Mesothelial cell of epicardium (in vitro differentiated cells): ENCODE data around the gene EFCAB13. TPM values are rescaled to one million over a fixed set of nuclear protein-coding genes. Genes with fewer than 3 reads are reported as not detected.
"Not testable (repeated sequence)": the region's sequence is repeated elsewhere in the genome, so short reads cannot be mapped to it uniquely, and the experiment has no call there.

Experiments used
- DNase-seq, 2 experiments: peaks; one replicate each; pipeline ENCODE4 v3.0.0; 2021; ENCODE audit warnings: low spot score in 2 of 2; ENCODE audit not compliant: unreplicated experiment in 2 of 2
- H3K27ac Mint-ChIP-seq: 2 replicates; pipeline ENCODE4 v1.8.0; 2021; ENCODE audit warnings: mixed read lengths
- H3K27me3 Mint-ChIP-seq: 2 replicates; pipeline ENCODE4 v1.8.0; 2021; ENCODE audit warnings: low read depth, mixed read lengths
- H3K36me3 Mint-ChIP-seq: 2 replicates; pipeline ENCODE4 v1.8.0; 2021; ENCODE audit warnings: mixed read lengths
- H3K4me1 Mint-ChIP-seq: 2 replicates; pipeline ENCODE4 v1.8.0; 2021; ENCODE audit warnings: mixed read lengths
- H3K4me3 Mint-ChIP-seq: 2 replicates; pipeline ENCODE4 v1.8.0; 2021; ENCODE audit warnings: mild to moderate bottlenecking, moderate library complexity, mixed read lengths
- H3K9me3 Mint-ChIP-seq: 2 replicates; pipeline ENCODE4 v1.8.0; 2021; ENCODE audit warnings: mixed read lengths
- total RNA-seq: library from RNA; stranded (reverse); gene quantifications from 3 replicates; pipeline ENCODE4 v1.2.1, GENCODE V29; 2021
- TF ChIP-seq, protein P1 (sequence below): fragments of 200-600 bp; sonication (generic); IDR thresholded peaks from one replicate; pipeline ENCODE4 v1.5.0; 2021; ENCODE audit warnings: antibody characterized with exemption; ENCODE audit not compliant: unreplicated experiment

EFCAB13 gene
- total RNA-seq, 1 donor from 2014 or later = 4.8 TPM

DNA sequence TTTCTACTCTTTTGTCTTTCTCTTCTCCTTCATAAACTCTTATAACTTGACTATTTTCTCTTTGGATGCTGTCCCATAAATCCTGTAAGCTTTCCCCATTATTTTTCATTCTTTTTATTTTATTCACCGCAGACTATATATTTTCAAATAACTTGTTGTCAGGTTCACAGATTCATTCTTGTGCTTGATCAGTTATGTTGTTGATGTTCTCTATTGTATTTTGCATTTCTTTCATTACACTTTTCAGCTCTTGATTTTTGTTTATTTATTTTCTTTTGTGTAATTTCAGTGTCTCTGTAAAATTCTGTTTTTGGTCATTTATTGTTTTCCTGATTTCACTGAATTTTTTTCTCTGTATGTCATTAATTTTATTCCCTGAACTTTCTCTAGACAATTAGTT, 49.2 kb downstream of the EFCAB13 start:
- TF ChIP-seq, protein P1, sequence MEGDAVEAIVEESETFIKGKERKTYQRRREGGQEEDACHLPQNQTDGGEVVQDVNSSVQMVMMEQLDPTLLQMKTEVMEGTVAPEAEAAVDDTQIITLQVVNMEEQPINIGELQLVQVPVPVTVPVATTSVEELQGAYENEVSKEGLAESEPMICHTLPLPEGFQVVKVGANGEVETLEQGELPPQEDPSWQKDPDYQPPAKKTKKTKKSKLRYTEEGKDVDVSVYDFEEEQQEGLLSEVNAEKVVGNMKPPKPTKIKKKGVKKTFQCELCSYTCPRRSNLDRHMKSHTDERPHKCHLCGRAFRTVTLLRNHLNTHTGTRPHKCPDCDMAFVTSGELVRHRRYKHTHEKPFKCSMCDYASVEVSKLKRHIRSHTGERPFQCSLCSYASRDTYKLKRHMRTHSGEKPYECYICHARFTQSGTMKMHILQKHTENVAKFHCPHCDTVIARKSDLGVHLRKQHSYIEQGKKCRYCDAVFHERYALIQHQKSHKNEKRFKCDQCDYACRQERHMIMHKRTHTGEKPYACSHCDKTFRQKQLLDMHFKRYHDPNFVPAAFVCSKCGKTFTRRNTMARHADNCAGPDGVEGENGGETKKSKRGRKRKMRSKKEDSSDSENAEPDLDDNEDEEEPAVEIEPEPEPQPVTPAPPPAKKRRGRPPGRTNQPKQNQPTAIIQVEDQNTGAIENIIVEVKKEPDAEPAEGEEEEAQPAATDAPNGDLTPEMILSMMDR = no peak
- DNase-seq = no peak
- Mint-ChIP-seq H3K4me1 (peaks cover 8% of the 10 kb centered on the region), H3K27ac (no peak overlapping the region), H3K36me3 (peaks cover 12% of the 10 kb centered on the region), H3K4me3 (no peak overlapping the region), H3K27me3 (no peaks in the 10 kb centered on the region), H3K9me3 (peaks cover 21% of the 10 kb centered on the region)

DNA sequence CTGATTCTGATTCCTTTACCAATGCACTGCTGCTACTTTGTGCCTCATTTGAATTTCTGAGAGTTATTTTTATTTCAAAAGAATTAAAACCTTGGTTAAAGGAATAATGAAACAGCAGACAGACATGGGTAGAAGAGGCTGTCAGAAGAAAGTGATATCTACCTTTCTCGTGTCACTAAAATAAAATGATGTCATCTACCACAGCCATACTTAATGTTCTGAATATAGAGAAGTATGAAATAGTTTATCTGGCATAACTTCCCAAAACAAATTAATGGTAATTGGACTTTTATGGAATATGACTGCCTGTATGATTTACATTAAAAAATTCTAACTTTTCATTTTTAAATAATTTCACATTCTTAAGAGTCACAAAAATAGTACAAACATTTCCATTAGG, 52.5 kb downstream of the EFCAB13 start:
- TF ChIP-seq, protein P1 = no peak

DNA sequence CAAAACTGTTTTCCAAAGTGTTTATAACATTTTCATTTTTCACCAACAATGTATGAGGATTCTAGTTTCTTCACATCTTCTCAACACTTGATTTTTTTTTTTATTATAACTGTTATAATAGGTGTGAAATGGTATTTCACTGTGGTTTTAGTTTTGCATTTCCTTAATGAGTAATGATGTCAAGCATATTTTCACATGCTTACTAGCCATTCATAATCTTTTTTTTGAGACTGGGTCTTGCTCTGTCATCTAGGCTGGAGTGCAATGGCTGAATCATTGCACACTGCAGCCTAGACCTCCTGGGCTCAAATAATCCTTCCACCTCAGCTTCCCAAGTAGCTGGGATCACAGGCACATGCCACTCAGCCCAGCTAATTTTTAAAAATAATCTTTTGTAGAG, 65.1 kb downstream of the EFCAB13 start:
- H3K4me3 Mint-ChIP-seq = no peak overlapping the region
- H3K27ac Mint-ChIP-seq = no peak overlapping the region
- peaks cover 20% of the 10 kb centered on the region for H3K9me3 Mint-ChIP-seq
- no peaks in the 10 kb centered on the region for H3K27me3 Mint-ChIP-seq
- no peak for DNase-seq
- no peaks in the 10 kb centered on the region for H3K4me1 Mint-ChIP-seq
- TF ChIP-seq, protein P1 = no peak
- peaks cover 22% of the 10 kb centered on the region for H3K36me3 Mint-ChIP-seq

More for the DNA sequence above, 52.5 kb downstream of the EFCAB13 start:
- H3K4me3 Mint-ChIP-seq = no peak overlapping the region
- no peak overlapping the region for H3K27ac Mint-ChIP-seq
- H3K27me3 Mint-ChIP-seq = no peaks in the 10 kb centered on the region
- peaks cover 21% of the 10 kb centered on the region for H3K9me3 Mint-ChIP-seq
- peaks cover 1% of the 10 kb centered on the region for H3K4me1 Mint-ChIP-seq
- DNase-seq = no peak
- peaks cover 15% of the 10 kb centered on the region for H3K36me3 Mint-ChIP-seq

DNA sequence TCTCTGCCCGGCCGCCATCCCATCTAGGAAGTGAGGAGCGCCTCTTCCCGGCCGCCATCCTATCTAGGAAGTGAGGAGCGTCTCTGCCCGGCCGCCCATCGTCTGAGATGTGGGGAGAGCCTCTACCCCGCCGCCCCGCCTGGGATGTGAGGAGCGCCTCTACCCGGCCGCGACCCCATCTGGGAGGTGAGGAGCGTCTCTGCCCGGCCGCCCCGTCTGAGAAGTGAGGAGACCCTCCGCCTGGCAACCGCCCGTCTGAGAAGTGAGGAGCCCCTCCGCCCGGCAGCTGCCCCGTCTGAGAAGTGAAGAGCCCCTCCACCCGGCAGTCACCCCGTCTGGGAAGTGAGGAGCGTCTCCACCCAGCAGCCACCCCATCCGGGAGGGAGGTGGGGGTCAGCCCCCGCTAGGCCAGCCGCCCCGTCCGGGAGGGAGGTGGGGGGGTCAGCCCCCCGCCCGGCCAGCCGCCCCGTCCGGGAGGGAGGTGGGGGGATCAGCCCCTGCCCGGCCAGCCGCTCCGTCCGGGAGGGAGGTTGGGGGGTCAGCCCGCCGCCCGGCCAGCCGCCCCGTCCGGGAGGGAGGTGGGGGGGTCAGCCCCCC, 73.9 kb downstream of the EFCAB13 start:
- H3K4me1 Mint-ChIP-seq, DNase-seq, H3K9me3 Mint-ChIP-seq, H3K27ac Mint-ChIP-seq, H3K4me3 Mint-ChIP-seq, H3K36me3 Mint-ChIP-seq, H3K27me3 Mint-ChIP-seq: not testable (repeated sequence)

DNA sequence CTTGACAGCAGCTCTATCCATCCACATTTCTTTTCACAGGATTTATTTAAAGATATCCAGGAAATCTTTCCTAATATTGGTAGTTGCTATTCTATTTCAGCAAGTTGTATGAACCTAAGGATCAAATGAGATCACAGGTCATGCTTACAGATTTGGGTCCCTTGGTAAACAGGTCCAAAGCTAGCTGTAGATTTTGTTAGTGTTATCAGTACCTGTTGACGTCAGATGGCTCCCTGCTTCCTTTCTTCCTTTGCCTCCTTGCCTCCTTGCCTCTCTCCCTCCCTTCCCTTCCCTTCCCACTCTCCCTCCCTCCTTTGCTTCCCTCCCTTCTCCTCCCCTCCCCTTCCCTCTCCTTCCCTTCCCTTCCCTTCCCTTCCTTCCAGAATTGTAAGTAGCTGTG, 76.6 kb downstream of the EFCAB13 start:
- TF ChIP-seq, protein P1 = no peak
- Mint-ChIP-seq H3K4me3 (no peak overlapping the region), H3K9me3 (peaks cover 5% of the 10 kb centered on the region), H3K4me1 (peaks cover 6% of the 10 kb centered on the region), H3K27me3 (no peaks in the 10 kb centered on the region), H3K36me3 (peaks cover 4% of the 10 kb centered on the region), H3K27ac (no peak overlapping the region)
- DNase-seq = no peak

DNA sequence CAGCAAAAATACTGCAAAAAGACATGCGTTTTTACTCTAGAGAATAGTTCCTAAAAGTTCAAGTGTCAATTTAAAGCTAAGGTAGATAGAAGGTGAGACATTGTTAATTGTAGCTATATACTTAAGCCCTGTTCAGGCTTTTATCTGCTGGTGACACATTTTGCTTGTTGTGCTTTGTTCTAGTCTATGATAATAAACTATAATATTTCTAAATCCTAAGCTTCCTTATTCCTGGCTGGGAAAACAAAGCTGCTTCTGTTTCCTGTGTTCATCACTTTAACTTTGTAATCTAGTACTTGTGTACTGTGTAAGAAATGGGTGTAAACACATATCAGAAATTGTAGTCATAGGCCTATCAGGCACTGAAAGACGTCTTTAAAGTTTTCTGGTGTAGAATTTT, 77.3 kb downstream of the EFCAB13 start:
- no peak overlapping the region for H3K4me3 Mint-ChIP-seq

More for the DNA sequence above, 77.3 kb downstream of the EFCAB13 start:
- Mint-ChIP-seq H3K27me3 (no peaks in the 10 kb centered on the region), H3K9me3 (peaks cover 5% of the 10 kb centered on the region), H3K4me1 (peaks cover 6% of the 10 kb centered on the region), H3K36me3 (peaks cover 4% of the 10 kb centered on the region), H3K27ac (no peak overlapping the region)
- DNase-seq = no peak
- TF ChIP-seq, protein P1 = no peak
